Hematopoietic multipotent progenitor cell treated with erythropoietin and hydrocortisone succinate and interleukin-3 and kit ligand, for 15 days (in vitro differentiated cells): ENCODE results near the gene FCAMR.

Experiments used
- DNase-seq: peaks from one replicate; pipeline ENCODE4 v3.0.0-alpha.2; 2015; ENCODE audit warnings: low spot score

The FCAMR gene

DNA sequence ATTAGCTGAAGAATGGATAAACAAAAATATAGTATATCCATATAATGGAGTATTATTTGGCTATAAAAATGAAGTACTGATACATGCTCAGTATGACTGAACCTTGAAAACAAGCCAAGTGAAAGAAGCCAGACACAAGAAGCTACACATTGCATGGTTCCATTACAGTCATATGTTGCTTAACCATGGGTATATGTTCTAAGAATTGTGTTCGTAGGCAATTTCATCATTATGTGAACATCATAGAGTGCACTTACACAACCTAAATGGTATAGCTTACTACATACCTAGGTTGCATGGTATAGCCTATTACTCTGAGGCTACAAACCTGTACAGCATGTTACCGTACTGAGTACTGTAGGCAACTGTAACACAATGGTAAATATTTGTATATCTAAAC lies 28.6 kb upstream of the FCAMR start:
- no peak for DNase-seq

DNA sequence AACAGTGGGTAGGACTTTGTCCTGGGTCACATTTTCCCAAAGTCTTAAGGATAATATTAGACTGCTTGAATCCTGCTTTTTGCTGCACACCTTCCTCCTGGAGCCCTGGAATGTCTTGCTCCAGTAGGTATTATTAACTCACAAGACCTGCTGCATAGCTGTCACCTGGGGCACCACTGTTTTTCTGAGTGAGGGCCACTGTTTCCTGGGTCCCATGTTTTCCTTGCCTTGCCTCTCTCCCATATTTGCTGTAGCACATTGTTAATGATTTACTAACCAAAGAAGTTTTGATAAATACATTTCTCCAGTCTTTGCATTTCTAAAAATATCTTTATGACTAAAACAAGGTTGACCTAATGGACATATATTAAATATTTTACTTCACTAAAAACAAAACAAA lies 22.5 kb upstream of the FCAMR start:
- no peak for DNase-seq

DNA sequence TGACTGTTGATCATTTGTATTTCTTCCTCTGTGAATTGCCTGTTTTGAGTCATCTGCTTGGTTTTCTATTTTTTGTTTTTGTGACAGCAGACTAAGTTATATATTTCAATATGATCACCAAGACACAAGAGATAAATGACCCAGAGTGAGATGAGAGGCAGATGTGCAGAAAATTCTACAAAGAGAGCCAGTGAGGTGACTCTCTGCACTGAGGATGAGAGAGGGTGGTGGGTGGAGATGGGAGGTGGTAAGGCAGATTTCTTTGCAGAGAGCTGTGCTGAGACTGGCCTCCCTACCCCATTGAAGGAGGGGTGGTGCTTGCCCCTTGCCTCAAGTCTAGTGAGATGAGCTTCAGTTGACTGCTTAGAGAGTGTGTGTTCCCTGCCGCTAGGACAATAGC lies 17.6 kb upstream of the FCAMR start:
- DNase-seq, result no peak

DNA sequence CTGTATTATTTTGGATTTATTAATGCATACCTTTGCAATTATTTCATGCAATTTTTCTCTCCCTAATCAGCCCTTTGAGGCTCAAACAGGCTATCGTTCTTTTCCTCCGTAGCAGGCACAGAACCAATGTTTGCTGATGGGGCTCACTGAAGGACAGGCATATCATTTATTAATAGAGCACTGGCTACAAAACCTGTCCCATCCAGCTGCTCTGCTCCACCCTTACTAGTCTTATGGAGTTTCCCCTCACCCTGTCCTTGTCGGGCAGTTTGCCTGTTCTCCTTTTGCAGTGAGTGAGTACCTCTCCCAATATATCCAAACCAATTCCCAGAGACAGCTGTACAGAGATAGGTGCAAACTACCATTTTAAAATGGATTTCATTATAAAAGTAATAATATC lies 16.6 kb upstream of the FCAMR start:
- DNase-seq, result no peak

DNA sequence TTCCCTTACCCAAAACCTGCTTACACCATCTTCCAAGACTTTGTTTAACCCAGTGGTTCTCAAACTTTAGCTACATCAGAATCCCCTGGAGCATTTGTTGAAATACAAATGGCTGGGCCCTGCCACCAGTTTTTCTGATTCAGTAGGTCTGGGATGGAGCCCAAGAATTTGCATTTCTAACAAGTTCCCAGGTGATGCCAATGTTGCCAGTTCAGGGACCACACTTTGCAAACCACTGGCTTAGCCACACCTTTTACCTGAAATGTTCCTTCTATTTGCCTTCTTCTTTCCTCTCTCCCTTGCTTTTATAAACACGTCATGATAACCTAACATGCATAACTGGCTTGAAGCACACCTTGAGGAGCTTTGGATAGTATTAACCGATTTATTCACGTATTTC lies 16.1 kb upstream of the FCAMR start:
- DNase-seq, result no peak

DNA sequence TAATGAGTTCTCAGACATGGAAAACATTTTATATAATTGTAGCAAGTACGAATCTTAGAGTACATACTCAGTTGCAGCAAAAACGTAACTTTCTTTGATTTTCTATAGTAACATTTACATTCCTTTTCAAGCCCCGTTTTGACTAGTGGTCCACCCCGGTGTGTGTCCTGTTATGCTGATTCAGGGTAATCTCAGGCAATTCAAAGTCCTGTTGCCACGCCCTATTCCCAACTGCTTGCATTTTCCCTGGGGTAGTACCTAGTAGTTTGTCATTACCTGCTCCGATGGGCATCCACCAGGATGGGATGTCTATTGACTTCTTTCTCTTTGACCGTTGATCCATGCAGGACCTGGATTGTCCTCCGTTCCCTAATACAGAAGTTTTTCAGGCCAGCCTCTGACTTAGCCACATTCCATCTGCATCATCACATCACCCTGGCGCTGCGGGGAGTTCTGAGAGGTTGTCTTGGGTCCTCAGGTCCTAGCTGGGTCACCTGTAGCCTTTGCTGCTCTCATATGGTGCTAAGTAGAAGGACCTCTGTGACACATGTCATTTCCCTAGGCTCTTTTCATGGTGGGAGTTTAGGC lies 15.0 kb upstream of the FCAMR start:
- DNase-seq, result no peak

DNA sequence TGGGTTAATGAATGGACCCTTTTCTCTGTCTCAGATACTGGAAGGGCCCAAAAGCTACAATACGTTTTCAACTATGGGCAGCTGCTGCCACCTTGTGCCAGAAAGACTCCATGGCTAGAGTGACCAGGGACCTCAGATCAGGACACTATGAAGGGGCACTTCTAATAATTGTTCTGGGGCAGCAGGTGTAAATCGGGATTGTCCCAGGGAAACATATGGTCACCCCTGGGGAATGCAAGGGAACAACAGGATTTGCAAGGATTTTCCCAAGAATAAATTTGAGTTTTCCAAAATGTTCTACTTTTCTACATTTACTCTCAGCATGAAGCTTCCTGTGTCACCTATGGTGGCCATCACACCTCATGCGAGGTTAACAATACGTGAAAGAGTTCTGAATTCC lies 12.0 kb upstream of the FCAMR start:
- peak; percentile 69 for DNase-seq

DNA sequence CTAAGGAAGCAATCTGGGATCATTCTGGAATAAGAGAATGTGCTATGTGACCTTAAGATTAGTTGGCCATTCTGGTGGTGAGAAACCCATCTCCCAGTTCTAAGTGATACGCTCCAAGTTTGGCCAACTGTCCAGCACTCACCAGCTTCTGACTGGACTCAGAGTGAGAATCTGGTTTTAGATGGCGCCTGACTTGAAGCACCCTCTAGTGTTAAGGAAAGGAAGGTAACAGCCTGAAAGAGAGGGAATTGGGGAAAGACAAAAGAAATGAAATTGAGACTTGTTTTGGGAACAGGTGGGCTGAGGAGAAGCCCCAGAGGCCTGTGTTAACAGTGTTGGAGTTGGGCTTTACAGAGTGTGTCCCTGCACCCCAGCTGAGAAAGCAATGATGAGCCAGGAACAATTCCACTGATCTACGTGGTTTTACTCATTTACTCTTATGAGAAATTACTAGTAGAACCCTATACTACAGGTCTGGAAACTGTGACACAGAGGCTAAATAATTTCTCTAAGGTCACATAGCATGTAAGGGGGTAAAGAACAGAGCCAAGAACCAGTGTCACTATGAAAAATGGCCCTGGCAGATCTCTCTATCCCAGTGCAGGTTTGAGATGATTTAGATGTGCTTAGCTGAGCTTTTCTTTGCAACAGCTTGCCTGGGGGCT lies 9.3 kb upstream of the FCAMR start:
- no peak for DNase-seq

DNA sequence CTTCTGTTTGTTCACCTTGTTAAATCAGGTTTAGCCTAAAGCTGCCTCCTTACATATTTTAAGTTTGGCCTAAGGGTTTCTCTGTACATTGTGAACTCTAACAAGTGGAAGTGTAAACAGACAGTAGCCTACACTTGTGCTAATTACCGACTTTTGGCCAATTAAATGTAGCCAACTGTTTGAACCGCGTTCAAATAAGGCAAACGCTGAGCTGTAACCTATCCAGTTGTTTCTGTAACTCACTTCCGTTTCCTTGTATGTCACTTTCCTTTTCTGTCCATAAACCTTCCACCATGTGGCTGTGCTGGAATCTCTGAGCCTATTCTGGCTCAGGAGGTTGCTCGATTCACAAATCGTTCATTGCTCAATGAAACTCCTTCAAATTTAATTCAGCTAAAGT lies 8.0 kb upstream of the FCAMR start:
- DNase-seq, result no peak

DNA sequence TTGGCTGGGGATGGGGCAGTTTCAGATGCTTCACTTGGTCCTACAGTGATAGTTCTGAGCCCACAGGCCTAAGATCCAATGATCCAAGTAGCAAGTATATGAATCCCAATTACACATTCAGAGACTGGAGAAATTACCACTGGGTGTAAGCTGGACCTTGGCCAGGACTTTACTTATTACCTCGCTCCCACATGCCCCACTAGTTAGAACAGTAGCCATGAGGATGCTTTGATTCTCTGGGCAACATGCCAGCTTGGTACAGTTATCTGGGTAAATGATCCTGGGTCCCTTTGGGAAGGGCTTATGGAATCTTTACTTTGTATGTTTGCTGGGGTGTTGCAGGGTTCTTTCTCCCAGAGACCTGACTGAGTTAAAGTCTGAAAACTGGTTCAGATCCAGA lies 5.0 kb upstream of the FCAMR start:
- no peak for DNase-seq

DNA sequence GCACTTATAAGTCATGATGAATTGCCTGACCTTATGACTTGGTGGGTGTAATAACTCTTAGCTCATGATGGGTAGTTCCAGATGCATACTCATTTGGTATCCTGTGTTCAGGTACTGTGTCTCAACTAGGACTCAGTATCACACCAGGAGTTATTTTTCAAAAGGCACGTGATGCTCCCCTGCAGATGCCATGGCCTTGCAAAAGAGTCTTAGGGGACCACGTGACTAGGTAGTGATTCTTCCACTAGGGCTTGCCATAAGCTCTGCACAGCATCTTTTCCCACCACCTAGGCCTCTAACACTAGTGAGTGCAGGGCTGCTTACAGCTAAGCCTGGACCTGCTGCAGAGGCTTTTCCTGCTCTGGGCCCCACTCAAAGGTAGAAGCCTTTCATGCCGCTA lies 3.9 kb upstream of the FCAMR start:
- DNase-seq, result no peak

DNA sequence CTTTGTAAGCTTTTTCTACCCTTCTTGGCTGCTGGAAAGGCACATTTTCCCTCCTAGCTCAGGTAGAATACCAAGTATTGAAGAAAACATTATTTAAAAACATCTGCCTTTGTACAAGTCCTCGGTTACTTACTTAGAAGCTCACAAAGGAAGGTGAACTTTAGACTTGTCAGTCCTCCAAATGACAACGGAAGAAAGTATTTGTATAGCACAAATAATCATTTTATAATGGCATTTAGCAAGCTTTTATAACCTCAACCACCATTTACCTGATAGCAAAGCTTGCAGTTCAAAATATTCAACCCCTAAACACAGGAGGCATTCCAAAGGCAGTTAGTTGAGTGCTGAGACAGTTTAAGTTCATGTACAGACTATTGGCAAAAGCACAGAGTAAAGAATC lies 2.5 kb upstream of the FCAMR start:
- no peak for DNase-seq

DNA sequence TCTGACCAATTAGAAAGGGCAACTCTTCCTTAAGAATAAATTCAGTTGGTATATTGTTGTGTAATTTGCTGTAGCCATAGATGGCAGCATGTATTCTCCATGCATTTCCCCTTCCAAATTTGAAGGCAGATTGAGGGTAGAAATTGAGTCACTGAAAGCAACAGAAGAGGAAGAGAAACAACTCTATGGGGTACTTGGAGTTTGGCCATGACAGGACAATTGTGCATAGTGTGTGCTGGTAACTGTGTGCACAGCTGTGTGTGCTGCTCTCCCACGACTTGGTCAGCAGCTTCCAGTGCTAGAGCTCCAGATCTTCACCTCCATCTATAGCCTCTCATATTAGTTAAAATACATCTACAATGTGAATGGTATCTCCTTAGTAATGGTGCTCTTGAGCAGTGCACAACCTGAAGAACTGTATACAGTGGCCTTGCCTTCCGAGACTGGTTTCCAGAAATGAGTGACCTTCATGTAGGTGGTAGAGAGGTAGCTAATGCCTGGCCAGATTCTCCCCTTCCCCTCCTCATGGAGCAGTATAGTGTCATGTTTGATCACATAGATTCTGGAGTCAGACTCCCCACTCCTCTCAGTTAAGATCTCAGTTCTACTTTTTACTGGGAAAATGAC lies 882 bp upstream of the FCAMR start:
- DNase-seq, result no peak

DNA sequence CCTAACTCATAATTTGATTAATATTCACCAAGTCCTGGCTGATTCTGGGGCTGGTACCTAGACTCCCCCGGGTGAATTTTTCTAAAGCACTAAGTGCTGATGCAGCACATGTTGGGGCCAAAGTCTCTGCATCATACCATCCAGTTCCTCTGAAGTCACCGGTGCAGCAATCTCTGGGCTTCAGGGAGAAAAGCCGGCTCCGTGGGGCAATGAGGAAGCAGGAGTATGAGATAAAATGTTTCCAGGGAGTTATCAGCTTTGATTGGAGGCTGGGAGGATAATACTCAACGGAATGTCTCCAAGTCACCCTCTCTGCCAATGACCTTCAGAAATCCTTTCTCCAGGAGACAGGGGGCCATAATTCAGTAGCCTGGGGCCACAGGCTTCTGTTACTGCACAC lies 1.2 kb downstream of the FCAMR start:
- DNase-seq, result no peak

DNA sequence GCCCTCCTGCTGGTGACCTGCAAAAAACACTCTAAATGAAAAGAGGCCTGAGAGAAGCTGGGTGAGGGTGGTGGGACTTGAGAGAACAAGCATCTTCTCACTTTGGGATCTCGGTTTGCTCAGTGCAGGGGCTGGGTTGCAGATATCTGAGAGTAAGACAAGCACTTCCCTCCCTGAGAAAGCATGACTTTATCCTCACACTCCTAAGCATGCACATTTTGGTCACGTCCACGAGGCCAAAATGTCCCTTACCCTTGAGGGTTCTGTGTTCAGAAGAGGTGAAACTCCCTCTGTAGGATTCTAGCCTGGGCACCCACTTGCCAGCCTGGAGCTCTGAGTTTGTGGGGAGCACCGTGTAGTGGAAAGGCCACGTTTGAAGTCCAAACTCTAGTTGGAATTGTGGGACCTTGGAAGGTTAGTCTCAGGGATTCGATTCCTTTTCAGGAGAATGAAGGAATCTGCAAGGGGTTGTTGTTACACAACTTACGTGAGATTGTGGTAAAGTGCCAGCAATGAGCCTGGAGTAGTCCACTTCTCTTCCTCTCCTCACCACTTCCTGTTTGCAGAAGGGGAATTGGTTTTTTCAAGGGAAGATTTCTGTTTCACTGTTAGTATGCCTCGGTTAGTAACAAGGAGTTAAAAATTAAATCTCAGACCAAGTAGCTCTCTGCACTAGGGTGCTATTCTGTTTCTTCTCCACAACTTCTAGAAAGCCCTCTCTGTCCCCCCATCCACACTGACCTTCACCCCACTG lies 3.0 kb downstream of the FCAMR start:
- no peak for DNase-seq

DNA sequence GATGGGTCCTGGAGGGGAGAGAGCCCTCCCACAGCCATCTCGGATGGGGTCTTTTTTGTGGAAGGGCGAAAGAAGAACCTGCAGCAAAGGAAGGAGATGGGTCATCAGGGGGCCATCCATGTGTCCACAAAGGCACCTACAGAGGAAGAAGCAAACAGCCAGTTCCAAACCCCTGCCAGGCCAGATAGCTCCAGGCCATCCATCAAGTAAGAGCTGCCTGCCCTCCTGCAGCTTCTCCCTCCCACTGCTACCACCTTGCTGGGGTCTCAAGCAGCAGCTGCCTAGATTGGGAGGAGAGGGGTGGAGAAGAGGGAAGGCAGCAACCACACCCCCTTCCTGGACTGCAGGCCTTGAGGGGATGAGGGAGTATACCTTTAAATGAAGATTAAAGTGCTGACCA lies 4.5 kb downstream of the FCAMR start:
- no peak for DNase-seq

DNA sequence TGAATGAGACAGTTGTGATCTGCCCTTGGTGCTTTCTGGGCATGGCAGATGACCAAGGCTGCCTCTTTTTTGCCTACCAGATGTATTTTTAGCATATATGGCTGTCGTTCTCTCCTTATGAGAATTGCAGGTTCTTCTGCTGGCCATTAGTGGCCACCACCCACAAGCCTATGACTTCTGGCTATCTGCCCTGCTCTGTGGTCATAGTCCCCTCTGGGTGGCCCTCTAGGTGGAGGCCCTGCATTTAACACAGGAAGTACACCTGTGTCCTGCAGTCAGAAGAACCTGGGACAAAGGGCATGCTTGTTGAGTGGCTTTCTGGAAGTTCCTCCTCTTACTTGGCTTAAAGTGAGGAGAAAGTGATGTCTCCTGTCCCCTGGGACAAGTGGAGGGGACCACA lies 6.5 kb downstream of the FCAMR start:
- no peak for DNase-seq

DNA sequence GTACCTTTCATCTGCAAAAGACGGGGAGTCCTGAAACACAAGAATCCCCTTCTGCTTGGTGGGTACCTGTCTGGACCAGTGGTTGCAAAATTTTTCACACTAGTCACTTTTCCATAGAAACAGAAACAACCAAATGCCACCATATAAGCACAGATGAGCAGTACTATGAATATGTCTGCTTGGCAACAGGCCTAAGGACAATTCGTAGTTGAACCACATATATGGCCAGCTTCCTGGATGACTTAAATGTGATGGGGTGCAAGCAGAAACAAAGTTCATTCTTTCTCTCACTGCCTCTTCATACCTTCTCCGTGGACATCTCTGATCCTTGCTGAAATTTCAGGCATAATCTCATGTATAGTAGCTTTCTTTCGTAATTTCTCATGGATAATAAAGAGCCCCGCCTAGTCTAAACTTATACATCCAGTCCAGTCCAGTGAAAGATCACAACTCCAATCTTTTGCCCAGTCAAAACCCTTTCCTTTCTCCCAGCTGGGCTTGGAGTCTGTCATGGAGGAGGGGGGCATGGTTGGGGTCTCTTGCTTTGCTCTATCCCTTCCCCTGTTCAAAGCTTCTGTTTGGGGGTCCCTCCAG lies 7.0 kb downstream of the FCAMR start:
- no peak for DNase-seq

DNA sequence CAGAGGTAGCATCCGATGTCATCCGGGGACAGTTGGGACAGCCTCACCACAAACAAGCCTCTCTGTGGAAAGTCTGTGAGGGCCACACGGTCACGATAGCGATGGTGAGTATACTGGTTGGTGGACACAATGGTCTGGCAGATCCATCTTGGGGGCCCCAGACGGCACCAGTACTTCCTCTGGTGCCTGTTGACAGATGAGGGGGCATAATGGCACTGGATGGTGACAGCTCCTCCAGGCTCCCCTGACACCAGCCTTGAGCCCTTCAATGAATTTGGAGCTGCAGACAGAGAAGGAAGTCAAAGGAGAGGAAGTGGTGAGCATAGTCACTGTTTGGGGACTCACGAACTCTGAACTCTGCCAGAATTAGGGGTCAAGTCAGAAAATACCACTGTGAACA lies 8.0 kb downstream of the FCAMR start:
- no peak for DNase-seq

DNA sequence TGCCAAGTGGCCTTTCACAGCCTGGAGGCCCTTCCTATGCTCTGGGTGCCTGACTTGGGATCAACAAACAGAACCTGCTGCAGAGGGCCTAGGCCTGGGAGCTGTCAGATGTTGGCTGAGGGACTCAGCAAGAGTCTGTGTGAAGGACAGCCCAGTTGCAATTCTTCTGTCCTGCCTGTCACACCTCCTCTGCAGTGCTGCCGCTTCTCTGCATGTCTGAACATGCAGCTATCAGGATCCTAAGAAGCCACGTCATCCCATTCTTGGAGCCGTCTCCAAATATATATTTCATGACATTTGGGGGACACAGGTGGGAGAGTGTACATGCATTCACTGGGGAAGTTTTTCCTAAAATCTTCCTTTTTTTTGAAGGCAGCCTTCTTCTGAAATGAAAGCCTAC lies 8.6 kb downstream of the FCAMR start:
- DNase-seq, result no peak

DNA sequence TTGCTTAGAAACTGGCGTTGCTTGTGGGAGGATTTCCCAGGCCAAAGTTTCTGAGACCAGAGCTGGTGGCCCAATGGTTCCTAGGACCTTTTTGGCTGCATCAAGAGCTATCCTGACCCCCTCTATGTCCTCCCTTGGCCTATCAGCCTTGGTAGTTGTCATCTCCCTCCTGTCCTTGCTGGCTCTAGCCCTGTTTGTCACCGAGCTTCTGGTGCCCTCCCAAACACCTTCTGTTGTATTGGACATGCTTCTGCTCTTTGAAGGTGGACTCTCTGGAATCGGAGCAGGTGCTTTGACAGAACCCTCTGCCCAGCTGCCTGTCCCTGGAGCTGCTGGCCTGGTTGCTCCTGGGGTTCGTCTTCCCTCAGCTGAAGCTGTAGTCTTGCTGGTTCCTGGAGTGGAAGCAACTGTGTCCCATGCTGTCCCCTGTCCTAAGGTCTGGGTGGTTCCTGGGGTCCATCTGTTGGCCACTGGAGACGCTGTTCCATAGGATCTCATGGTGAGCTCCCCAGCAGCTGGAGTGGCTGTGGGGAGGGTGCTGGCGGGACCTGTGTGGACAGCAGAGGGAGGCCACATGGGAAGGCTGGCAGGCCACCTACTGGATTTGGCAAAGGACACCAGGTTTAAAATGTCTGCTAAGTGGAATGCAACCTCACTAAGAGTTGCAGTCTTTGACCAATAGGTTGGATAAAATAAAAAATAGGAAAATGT lies 9.4 kb downstream of the FCAMR start:
- DNase-seq, result no peak

DNA sequence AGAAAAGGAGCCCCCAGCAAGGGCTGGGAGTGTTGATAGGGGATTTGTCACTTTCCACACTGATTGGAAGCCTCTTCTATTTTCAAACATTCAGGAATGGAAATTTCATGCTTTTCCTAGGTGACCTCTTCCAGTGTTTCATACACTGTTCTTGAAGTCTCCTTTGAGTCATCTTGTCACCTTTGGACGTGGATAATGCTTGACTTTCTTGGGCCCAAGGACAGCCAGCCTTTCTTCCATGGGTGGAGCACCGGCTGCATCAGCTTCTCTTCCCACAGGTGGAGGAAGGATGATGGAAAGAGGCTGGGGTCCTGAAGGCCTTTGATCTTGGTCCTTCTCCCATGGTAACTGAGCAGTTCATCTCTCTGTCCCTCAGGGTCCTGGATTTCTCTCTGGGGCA lies 12.1 kb downstream of the FCAMR start:
- no peak for DNase-seq
